SU-DHL-6 (cell line): Measurements from ENCODE around the gene SUCLG1.

Experiments
- H2AFZ ChIP-seq: fragments of 200-600 bp; sonication (generic); 2 replicates; pipeline ENCODE4 v1.6.1; 2014; ENCODE audit warnings: low read depth, mild to moderate bottlenecking, moderate library complexity, mixed read lengths, antibody characterized with exemption, low read length; ENCODE audit not compliant: severe bottlenecking
- H3F3A ChIP-seq: fragments of 200-600 bp; shearing (Covaris generic); 2 replicates; pipeline ENCODE4 v1.6.0; 2016; ENCODE audit warnings: antibody characterized with exemption, mild to moderate bottlenecking; ENCODE audit not compliant: insufficient read depth
- H3K27ac ChIP-seq: fragments of 200-600 bp; sonication (generic); 2 replicates; pipeline ENCODE4 v1.5.1; 2016; ENCODE audit warnings: low read depth, mild to moderate bottlenecking, low read length, moderate library complexity, mixed read lengths
- H3K27me3 ChIP-seq: fragments of 200-600 bp; sonication (generic), shearing (Covaris generic); 2 replicates; pipeline ENCODE4 v1.6.0; 2014; ENCODE audit warnings: mild to moderate bottlenecking, low read length
- H3K36me3 ChIP-seq: fragments of 200-600 bp; sonication (generic); 2 replicates; pipeline ENCODE4 v1.6.1; 2014; ENCODE audit warnings: mild to moderate bottlenecking, low read length, mixed read lengths
- H3K4me2 ChIP-seq: fragments of 300-600, 200-600 bp; shearing (Covaris generic), sonication (generic); 2 replicates; pipeline ENCODE4 v1.6.0; 2014; ENCODE audit warnings: low read length, low read depth, mild to moderate bottlenecking; ENCODE audit not compliant: poor library complexity, severe bottlenecking
- H3K4me3 ChIP-seq: fragments of 200-600 bp; sonication (generic); 2 replicates; pipeline ENCODE4 v1.5.1; 2014; ENCODE audit warnings: antibody characterized with exemption, low read length, mild to moderate bottlenecking, mixed read lengths; ENCODE audit not compliant: insufficient read depth, poor library complexity, severe bottlenecking
- H3K79me2 ChIP-seq: fragments of 200-600 bp; sonication (generic); 2 replicates; pipeline ENCODE4 v1.6.1; 2014; ENCODE audit warnings: mild to moderate bottlenecking, low read length, moderate library complexity; ENCODE audit not compliant: insufficient read depth
- H3K9ac ChIP-seq: fragments of 200-600 bp; sonication (generic); 2 replicates; pipeline ENCODE4 v1.7.0; 2014; ENCODE audit warnings: mild to moderate bottlenecking, low read length
- H3K9me2 ChIP-seq: fragments of 200-600 bp; sonication (generic); replicated peaks from 2 replicates; pipeline ENCODE4 v1.6.1; 2014; ENCODE audit warnings: low read length; ENCODE audit not compliant: insufficient read depth
- H3K9me3 ChIP-seq: fragments of 200-600 bp; sonication (generic); 2 replicates; pipeline ENCODE4 v1.6.1; 2014; ENCODE audit warnings: low read length, mixed read lengths; ENCODE audit not compliant: insufficient read depth
- H4K20me1 ChIP-seq: fragments of 200-600 bp; sonication (generic); 2 replicates; pipeline ENCODE4 v1.6.1; 2014; ENCODE audit warnings: low read depth, mild to moderate bottlenecking, antibody characterized with exemption, low read length, moderate library complexity, mixed read lengths
- EZH2phosphoT487 ChIP-seq: fragments of 200-600 bp; sonication (generic), shearing (Covaris generic); conservative IDR thresholded peaks from 2 replicates; pipeline ENCODE4 v1.6.1; 2018; ENCODE audit warnings: mild to moderate bottlenecking, antibody characterized with exemption, low read length, moderate library complexity, mixed read lengths
- TF ChIP-seq, protein P1 (sequence below): fragments of 200-600 bp; sonication (generic); IDR thresholded peaks from one replicate; pipeline ENCODE4 v1.5.1; 2017; ENCODE audit warnings: antibody characterized with exemption, mild to moderate bottlenecking, low read length, moderate library complexity; ENCODE audit not compliant: insufficient read depth, poor library complexity, severe bottlenecking

The SUCLG1 gene

DNA sequence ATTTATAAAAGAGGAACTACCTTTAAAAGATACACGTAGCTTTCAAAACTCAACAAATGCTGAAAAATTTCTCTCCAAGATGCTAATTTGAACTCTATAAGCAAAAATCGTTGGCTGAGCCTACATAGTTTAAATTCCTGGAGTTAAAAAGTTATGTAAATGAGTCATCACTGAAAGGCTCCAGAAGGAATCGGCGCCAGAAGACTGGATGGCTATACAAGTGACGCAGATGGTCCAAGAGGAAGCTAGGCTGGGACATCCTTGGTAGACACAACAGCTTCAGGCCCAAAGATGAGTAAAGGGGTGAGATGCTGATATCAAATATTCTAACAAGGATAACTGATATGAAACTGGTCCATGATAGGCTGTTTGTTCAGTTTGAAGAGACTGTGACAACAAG, 34.4 kb upstream of the SUCLG1 start:
- H3K9me3 ChIP-seq, result no peaks in the 10 kb centered on the region
- no peaks in the 10 kb centered on the region for H3K9me2 ChIP-seq
- TF ChIP-seq EZH2phosphoT487, result no peak
- TF ChIP-seq, protein P1, sequence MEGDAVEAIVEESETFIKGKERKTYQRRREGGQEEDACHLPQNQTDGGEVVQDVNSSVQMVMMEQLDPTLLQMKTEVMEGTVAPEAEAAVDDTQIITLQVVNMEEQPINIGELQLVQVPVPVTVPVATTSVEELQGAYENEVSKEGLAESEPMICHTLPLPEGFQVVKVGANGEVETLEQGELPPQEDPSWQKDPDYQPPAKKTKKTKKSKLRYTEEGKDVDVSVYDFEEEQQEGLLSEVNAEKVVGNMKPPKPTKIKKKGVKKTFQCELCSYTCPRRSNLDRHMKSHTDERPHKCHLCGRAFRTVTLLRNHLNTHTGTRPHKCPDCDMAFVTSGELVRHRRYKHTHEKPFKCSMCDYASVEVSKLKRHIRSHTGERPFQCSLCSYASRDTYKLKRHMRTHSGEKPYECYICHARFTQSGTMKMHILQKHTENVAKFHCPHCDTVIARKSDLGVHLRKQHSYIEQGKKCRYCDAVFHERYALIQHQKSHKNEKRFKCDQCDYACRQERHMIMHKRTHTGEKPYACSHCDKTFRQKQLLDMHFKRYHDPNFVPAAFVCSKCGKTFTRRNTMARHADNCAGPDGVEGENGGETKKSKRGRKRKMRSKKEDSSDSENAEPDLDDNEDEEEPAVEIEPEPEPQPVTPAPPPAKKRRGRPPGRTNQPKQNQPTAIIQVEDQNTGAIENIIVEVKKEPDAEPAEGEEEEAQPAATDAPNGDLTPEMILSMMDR, result no peak
- H4K20me1 ChIP-seq, result no peaks in the 10 kb centered on the region
- H3F3A ChIP-seq, result no peaks in the 10 kb centered on the region
- no peak overlapping the region for H3K9ac ChIP-seq
- no peak overlapping the region for H3K4me2 ChIP-seq
- H3K4me3 ChIP-seq, result no peak overlapping the region
- H3K79me2 ChIP-seq, result no peaks in the 10 kb centered on the region
- no peaks in the 10 kb centered on the region for H3K36me3 ChIP-seq
- H3K27me3 ChIP-seq, result no peaks in the 10 kb centered on the region
- H3K27ac ChIP-seq, result no peak overlapping the region
- no peak overlapping the region for H2AFZ ChIP-seq

DNA sequence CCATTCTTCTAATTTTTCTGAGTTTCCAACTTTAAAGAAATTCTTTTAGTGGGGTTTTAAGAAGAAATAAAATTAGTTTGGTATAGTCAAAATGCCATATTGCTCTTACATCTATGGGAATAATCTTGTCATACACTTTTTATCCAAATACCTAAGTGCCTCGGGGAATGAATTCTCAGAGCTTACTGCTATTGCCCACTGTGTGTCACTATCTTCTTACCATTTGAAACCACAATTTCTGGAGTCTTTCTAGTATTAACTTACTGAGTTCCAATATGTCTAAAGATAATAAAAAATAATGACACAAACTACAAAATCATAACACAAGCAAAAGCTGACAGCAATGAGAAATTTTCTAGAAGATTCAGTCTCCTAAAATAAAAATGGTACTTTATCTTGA, 33.5 kb upstream of the SUCLG1 start:
- H3K27ac ChIP-seq, result no peak overlapping the region
- no peaks in the 10 kb centered on the region for H3K27me3 ChIP-seq
- no peaks in the 10 kb centered on the region for H3K9me3 ChIP-seq
- H4K20me1 ChIP-seq, result no peaks in the 10 kb centered on the region
- TF ChIP-seq, protein P1, result no peak
- no peak for TF ChIP-seq EZH2phosphoT487
- H2AFZ ChIP-seq, result no peak overlapping the region
- no peak overlapping the region for H3K4me2 ChIP-seq
- H3K4me3 ChIP-seq, result no peak overlapping the region
- no peaks in the 10 kb centered on the region for H3K9me2 ChIP-seq
- H3F3A ChIP-seq, result no peaks in the 10 kb centered on the region
- no peaks in the 10 kb centered on the region for H3K36me3 ChIP-seq
- H3K9ac ChIP-seq, result no peak overlapping the region
- H3K79me2 ChIP-seq, result no peaks in the 10 kb centered on the region

DNA sequence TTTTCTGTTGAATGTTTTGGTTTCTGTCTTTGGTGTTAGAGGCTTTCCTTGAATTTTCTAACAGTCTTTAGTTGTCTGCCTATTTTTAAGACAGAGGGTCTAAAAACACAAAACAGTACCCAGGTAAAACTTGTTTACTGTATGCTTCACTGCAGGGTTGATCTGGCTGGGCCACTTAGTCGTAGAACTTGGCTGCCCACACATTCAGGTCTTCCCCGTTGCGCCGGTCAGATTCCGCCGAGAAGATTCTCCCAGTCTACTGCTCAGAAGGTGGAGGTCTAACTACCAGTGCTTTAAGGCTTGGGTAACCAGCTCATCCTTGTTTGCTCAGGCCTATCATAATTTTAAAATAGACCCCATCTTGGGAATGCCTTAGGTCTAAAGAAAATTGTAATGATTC, 32.7 kb upstream of the SUCLG1 start:
- TF ChIP-seq, protein P1, result no peak
- TF ChIP-seq EZH2phosphoT487, result no peak
- H3K4me2 ChIP-seq, result no peak overlapping the region
- H3K27ac ChIP-seq, result no peak overlapping the region
- no peaks in the 10 kb centered on the region for H3F3A ChIP-seq
- no peak overlapping the region for H2AFZ ChIP-seq
- no peak overlapping the region for H3K9ac ChIP-seq
- no peaks in the 10 kb centered on the region for H3K79me2 ChIP-seq
- H4K20me1 ChIP-seq, result no peaks in the 10 kb centered on the region
- no peaks in the 10 kb centered on the region for H3K36me3 ChIP-seq
- H3K27me3 ChIP-seq, result no peaks in the 10 kb centered on the region
- H3K9me2 ChIP-seq, result no peaks in the 10 kb centered on the region
- no peaks in the 10 kb centered on the region for H3K9me3 ChIP-seq
- H3K4me3 ChIP-seq, result no peak overlapping the region
